ENCODE data around the gene FAM169A.

GRCh38 chr5:74865256-74865803 is 857 bp downstream of the FAM169A start:
- TF ChIP-seq CTCF (conservative IDR thresholded peaks at IDR 0.05; ENCODE audit: low read depth, low read length) (no peak), EZH2 (IDR thresholded peaks at IDR 0.05; ENCODE audit: low read length, unreplicated experiment) (no peak), EZH2phosphoT487 (IDR thresholded peaks at IDR 0.05; ENCODE audit: borderline replicate concordance, low read length) (no peak)
